SIG-M5 treated with dmso at 0.1 percent for 504 hours (cell line): ENCODE data around the gene ANKIB1.
"Not testable (repeated sequence)": the region's sequence is repeated elsewhere in the genome, so short reads cannot be mapped to it uniquely, and the experiment has no call there.

Experiments
- DNase-seq: peaks from one replicate; lab custom pipeline; 2025; ENCODE audit not compliant: unreplicated experiment; lab: John Stamatoyannopoulos, UW

The ANKIB1 gene

GRCh38 chr7:92325173-92325572 lies 79.4 kb downstream of the ANKIB1 start:
- no peak for DNase-seq

DNA sequence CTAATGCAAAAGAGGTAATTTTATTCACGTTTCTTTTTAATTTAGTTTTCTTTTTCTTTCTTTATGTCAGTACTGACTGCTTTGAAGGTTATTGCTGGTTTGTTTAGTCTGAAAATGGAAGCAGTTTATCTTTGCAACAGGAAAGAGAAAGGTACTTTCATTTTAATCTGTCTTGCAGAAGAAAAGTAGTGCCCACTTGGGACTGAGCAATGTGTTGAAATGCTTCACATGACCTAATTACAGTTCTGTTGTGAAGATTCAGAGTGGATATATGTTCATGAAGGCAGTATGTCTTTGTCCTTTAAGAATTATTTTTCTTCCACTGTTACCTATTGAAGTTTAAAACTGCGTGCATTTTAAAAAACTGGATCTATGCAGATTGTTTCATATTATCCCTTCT lies 80.1 kb downstream of the ANKIB1 start:
- no peak for DNase-seq

DNA sequence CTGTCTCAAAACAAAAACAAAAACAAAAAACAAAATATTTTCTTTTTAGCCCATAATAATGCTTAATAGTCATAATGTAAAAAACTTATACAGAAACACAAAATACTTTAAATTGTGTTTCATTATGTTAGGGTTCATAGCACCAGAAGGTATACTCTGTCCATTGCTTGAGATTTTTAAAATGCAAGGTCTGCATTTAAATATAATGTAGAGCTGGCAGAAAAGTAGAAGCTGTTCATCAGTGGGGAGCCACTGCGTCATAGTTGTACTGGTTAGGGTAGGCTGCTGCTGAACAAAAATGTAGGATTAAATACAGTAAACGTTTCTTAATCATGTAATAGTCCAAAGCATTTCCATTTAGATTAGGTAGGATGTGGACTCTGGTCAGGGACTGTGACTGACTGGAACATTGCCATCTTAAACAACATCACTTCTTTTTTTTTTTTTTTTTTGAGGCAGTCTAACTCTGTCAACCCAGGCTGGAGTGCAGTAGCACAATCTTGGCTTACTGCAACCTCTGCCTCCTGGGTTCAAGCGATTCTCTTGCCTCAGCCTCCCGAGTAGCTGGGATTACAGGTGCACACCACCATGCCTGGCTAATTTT lies 85.2 kb downstream of the ANKIB1 start:
- DNase-seq, result no peak

DNA sequence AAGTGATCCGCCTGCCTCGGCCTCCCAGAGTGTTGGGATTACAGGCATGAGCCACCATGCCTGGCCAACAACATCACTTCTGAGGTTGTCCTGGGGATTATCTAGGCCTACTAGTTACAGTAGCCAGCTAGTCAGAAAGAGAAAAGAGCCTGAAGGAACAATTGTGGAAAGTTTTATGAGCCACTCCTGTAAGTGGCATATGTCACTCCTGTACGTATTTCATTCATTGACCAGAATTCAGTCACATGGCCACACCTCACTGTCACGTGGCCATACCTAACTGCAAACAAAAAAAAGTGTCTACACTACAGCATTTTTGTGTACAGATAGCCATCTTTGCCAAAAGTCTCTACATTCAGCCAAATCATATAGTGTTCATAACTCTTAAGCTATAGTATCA lies 85.7 kb downstream of the ANKIB1 start:
- DNase-seq, result no peak

DNA sequence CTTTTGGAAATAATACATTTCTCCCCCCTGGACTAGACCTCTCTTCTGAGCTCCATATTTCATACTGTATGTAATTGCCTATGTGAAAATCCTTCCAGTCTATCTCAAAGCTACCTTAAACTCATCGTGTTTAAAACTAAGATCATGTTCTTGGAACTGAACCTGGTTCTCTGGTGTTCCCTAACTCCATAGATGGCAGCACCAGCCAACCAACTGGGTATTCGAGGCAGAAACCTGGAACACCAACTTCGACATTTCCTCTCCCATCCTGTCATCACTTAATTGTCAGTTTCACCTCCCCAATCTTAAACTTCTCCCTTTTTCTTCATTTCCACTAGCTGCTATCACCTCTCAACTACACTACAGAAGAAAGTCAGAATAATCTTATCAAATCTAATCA lies 87.0 kb downstream of the ANKIB1 start:
- DNase-seq, result no peak

- no peak for DNase-seq
These were observed 88.1 kb downstream of the ANKIB1 start for GRCh38 chr7:92333866-92334265.

DNA sequence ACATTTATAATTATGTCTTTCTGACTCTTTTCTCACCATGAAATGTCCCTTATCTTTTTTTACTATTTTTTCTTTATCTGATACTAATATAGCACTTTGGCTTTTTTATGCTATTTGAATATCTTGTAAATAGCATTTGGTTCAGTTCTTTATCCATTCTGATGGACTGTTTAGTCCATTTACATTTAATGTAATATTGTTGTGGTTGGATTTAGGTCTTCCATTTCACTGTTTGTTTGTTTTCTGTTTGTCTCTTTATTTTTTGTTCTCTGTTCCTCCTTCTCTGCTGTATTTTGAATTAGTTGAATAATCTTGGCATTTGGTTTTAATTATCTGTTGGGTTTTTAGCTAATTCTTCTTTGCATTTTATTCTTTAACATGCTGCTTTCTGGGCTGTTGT lies 89.8 kb downstream of the ANKIB1 start:
- no peak for DNase-seq

DNA sequence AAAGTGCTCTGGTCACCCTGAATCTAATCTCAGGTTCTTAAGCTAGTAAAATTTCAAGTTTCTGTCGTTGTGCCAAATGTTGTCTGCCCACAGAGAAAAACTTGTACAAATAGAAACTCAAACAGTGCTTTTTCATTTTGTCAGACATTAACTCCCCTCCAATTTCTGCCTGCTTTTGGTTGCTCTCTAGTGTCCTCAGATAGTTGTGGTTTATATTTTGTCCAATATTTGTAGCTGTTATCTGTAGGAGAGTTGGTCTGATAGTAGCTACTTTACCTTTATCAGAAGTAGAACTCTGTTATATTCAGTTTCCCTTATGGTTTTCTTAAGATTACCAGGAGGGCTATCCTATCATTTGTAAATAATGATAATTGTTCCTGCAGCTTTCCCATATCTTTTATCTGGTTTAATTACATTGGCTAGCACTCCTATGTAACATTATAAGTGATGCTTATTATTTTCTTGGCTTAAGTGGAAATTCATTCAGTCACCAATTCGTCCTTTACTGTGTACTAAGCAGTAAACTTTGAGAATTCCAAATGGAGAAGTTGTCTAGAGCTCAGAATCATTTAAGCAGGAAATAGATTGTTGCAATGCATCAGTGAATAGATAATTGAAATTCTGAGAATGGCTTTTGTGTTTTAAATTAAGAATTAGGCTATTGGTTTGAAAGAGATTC lies 91.0 kb downstream of the ANKIB1 start:
- DNase-seq, result no peak

DNA sequence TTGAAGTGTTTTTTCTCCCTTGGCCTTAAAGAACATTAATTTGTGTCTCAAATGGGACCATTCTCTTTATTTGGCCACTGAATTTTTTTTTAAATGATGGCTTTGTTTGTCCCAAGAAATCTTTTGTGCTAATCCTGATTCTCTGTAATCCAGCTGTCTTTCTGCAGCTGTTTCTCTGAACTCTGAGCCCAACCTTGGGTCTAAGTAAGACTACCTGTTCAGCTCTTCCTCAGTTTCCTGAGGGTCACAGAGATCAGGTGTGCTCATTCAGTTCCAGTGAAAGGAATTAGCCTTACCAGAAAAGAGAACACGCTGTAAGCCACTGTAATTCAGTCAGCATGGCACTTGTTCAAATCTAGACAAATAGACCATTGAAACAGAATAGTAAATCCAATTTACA lies 94.2 kb downstream of the ANKIB1 start:
- DNase-seq, result no peak

DNA sequence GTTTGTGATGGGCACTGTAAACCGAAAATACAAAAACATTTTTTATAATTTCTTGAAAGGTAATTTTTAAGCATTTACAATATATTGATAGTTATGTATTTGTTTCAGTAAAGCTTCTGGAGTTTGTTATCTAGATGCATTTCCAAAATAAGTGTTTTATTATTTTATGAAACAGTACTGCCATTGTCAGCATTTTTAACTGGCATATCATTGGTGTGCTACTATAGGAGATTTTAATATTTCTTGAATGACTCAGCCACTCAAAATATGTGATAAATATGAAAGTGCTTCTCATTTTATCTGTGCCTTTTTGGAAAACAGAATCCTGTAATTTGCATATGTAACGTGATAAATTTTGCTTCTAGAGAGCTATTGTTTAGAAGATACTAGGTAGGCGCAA lies 97.9 kb downstream of the ANKIB1 start:
- DNase-seq, result no peak

- no peak for DNase-seq
These were observed 106.2 kb downstream of the ANKIB1 start for GRCh38 chr7:92352009-92352408.

- no peak for DNase-seq
These were observed 108.4 kb downstream of the ANKIB1 start for GRCh38 chr7:92354214-92354613.

- no peak for DNase-seq
These were observed 110.6 kb downstream of the ANKIB1 start for GRCh38 chr7:92356406-92356805.

DNA sequence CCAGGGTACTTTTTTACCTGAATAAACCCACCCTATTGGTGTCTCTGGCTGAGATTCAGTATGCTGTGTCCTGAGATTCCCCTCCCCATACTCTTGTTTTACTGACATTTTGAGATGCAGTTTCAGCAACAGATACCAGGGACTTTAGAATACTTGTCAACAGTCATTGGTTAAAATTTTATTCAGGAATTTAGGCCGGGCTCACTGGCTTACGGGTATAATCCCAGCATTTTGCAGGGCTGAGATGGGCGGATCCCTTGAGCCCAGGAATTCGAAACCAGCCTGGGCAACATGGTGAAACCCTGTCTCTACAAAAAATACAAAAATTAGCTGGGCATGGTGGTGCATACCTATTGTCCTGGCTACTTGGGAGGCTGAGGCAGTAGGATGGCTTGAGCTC lies 111.5 kb downstream of the ANKIB1 start:
- no peak for DNase-seq

- not testable (repeated sequence) for DNase-seq
These were observed 113.4 kb downstream of the ANKIB1 start for GRCh38 chr7:92359179-92359578.

- DNase-seq, result no peak
These were observed 114.0 kb downstream of the ANKIB1 start for GRCh38 chr7:92359801-92360200.

DNA sequence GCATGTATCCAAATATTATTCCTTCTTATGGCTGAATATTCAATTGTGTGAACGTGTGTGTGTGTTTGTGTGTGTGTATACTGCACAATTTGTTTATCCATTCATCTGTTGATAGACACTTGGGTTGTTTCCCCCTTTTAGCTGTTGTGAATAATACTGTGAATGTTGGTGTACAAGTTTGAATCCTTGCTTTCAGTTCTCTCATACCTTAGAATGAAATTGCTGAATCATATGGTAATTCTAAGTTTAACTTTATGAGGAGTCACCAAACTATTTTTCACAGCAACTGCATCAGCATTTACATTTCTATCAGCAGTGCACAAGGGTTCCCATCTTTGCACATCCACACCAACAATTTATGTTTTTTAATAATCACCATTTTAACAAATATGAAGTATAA lies 114.6 kb downstream of the ANKIB1 start:
- DNase-seq, result no peak

- no peak for DNase-seq
These were observed 116.4 kb downstream of the ANKIB1 start for GRCh38 chr7:92362131-92362530.

DNA sequence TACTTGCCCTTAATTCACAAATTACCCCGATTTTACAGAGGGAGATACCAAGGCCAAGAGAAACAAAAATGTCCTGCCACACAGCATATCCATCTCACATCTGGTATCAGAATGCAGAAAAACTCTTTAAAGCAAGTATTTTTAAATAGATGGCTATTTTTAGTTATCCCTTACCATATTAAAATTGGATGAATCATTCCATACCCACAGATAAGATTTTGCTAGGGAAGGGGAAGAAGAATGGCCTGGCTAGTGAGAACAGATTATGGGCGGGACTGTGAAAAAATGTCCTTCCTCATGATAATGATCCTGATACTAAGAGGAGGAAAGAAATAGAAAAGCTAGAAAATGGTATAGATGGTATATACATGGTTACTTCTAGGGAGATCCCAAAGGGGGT lies 121.0 kb downstream of the ANKIB1 start:
- DNase-seq, result no peak

DNA sequence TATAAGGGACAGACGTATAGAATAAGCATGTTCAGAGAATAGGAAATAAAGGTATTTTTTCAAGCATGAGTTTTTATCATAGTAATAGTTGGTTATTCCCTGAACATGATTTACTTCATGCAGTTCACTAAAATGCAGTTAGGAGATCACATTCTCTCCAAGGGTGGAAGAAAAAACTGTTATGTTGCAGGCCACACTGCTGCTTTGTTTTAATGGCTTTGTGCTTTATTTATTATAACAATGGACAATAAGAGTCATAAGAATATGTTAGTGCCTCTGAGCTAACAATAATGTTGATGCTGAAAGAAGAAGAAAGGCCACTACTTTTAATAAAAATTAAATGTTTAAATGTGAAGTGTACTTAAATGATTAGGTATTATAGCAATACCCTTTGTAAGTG lies 123.0 kb downstream of the ANKIB1 start:
- no peak for DNase-seq

DNA sequence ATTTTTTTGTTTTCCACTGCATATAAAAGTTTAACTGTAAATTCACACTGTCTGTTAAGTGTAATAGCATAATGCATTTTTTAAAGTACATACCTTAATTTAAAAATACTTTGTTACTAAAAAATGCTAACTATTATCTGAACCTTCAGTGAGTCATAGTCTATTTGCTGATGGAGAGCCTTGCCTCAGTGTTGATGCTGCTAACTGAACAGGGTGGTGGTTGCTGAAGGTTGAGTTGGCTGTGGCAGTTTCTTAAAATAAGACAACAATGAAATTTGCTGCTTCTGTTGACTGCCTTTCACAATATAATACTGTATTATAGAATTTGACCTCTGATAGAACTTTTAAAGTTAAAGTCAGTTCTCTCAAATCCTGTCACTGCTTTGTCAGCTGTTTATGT lies 129.2 kb downstream of the ANKIB1 start:
- DNase-seq, result no peak

DNA sequence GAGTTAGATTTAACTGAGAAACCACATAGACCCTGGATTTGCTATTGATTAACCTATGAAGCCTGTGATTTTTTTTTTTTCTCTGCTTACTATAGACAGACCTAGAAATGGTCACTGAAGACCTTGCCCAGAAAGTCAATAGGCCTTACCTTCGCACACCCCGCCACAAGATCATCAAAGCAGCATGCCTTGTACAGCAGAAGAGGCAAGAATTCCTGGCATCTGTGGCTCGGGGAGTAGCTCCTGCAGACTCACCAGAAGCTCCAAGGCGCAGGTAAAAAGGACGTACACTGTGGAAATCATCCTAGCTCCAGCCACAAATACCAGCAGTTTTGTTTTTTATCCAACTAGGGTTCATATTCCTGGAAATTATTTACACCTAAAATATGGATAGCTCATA lies 145.3 kb downstream of the ANKIB1 start:
- no peak for DNase-seq

DNA sequence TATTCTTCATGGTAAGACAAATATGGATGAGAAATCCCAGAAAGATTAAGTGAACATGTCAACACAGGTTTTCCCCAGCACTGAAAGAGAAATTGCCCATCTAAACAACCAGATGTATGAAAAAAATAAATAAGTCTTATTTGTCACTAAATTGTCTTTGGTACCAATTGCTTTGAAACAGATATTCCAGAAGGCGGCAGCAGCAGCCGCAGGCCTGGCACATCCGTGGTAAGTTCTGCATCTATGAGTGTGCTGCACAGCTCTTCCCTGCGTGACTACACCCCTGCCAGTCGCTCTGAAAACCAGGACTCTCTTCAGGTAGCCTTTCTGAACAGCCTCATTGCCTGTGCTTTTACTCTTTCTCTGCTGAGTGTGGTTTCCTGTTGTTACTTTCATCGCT lies 151.8 kb downstream of the ANKIB1 start:
- no peak for DNase-seq
